HEK293 (cell line): ENCODE measurements around the gene RRBP1.

Source experiments
- EGR2 ChIP-seq: fragments of 450-650 bp; formaldehyde crosslinking; IDR thresholded peaks from 2 replicates; pipeline ENCODE4 v1.5.1; 2016; ENCODE audit warnings: low read depth, missing biosample characterization, missing genetic modification characterization
- GLIS1 ChIP-seq: fragments of 450-650 bp; formaldehyde crosslinking; IDR thresholded peaks from 2 replicates; pipeline ENCODE4 v1.5.1; 2016; ENCODE audit warnings: missing biosample characterization, missing genetic modification characterization
- KLF1 ChIP-seq: fragments of 450-650 bp; formaldehyde crosslinking; IDR thresholded peaks from 2 replicates; pipeline ENCODE4 v1.5.1; 2016; ENCODE audit warnings: missing biosample characterization, missing genetic modification characterization
- KLF7 ChIP-seq: fragments of 450-650 bp; formaldehyde crosslinking; IDR thresholded peaks from 2 replicates; pipeline ENCODE4 v1.5.1; 2016; ENCODE audit warnings: missing biosample characterization, missing genetic modification characterization, borderline replicate concordance
- KLF8 ChIP-seq: fragments of 450-650 bp; formaldehyde crosslinking; IDR thresholded peaks from 2 replicates; pipeline ENCODE4 v1.5.1; 2016; ENCODE audit warnings: missing biosample characterization, missing genetic modification characterization
- OSR2 ChIP-seq: fragments of 450-650 bp; formaldehyde crosslinking; IDR thresholded peaks from 2 replicates; pipeline ENCODE4 v1.5.1; 2016; ENCODE audit warnings: missing biosample characterization, missing genetic modification characterization
- SP2 ChIP-seq: fragments of 450-650 bp; formaldehyde crosslinking; IDR thresholded peaks from 2 replicates; pipeline ENCODE4 v1.5.1; 2016; ENCODE audit warnings: missing biosample characterization, missing genetic modification characterization
- SP7 ChIP-seq: fragments of 450-650 bp; formaldehyde crosslinking; IDR thresholded peaks from 2 replicates; pipeline ENCODE4 v1.5.1; 2016; ENCODE audit warnings: missing biosample characterization, missing genetic modification characterization
- ZBTB20 ChIP-seq: fragments of 450-650 bp; formaldehyde crosslinking; IDR thresholded peaks from 2 replicates; pipeline ENCODE4 v1.5.1; 2016; ENCODE audit warnings: missing biosample characterization, missing genetic modification characterization
- ZEB2 ChIP-seq: fragments of 450-650 bp; formaldehyde crosslinking; IDR thresholded peaks from 2 replicates; pipeline ENCODE4 v1.5.1; 2016; ENCODE audit warnings: missing biosample characterization, missing genetic modification characterization
- ZFP69B ChIP-seq: fragments of 450-650 bp; formaldehyde crosslinking; IDR thresholded peaks from 2 replicates; pipeline ENCODE4 v1.5.1; 2016; ENCODE audit warnings: missing biosample characterization, missing genetic modification characterization
- ZNF114 ChIP-seq: fragments of 450-650 bp; formaldehyde crosslinking; IDR thresholded peaks from 2 replicates; pipeline ENCODE4 v1.5.0; 2017; ENCODE audit warnings: missing biosample characterization, missing genetic modification characterization
- ZNF223 ChIP-seq: fragments of 450-650 bp; formaldehyde crosslinking; IDR thresholded peaks from 2 replicates; pipeline ENCODE4 v1.5.1; 2016; ENCODE audit warnings: missing biosample characterization, missing genetic modification characterization
- ZNF335 ChIP-seq: fragments of 450-650 bp; formaldehyde crosslinking; conservative IDR thresholded peaks from 2 replicates; pipeline ENCODE4 v1.5.1; 2016; ENCODE audit warnings: missing biosample characterization, missing genetic modification characterization
- ZNF341 ChIP-seq: fragments of 450-650 bp; formaldehyde crosslinking; IDR thresholded peaks from 2 replicates; pipeline ENCODE4; 2016; ENCODE audit warnings: low read depth, missing biosample characterization, missing genetic modification characterization
- ZNF366 ChIP-seq: fragments of 450-650 bp; formaldehyde crosslinking; conservative IDR thresholded peaks from 2 replicates; pipeline ENCODE4 v1.5.1; 2016; ENCODE audit warnings: missing biosample characterization, missing genetic modification characterization
- ZNF600 ChIP-seq: fragments of 450-650 bp; formaldehyde crosslinking; IDR thresholded peaks from 2 replicates; pipeline ENCODE4 v1.5.1; 2016; ENCODE audit warnings: missing biosample characterization, missing genetic modification characterization
- ZNF629 ChIP-seq: fragments of 450-650 bp; formaldehyde crosslinking; IDR thresholded peaks from 2 replicates; pipeline ENCODE4 v1.5.1; 2017; ENCODE audit warnings: missing biosample characterization, missing genetic modification characterization
- TF ChIP-seq, protein P1 (sequence below): fragments of 450-650 bp; formaldehyde crosslinking; IDR thresholded peaks from 2 replicates; pipeline ENCODE4 v1.5.1; 2017; ENCODE audit warnings: missing biosample characterization, missing genetic modification characterization
- TF ChIP-seq, protein P2 (sequence below): fragments of 450-650 bp; formaldehyde crosslinking; conservative IDR thresholded peaks from 2 replicates; pipeline ENCODE4 v1.5.1; 2016; ENCODE audit warnings: low read depth, missing biosample characterization, missing genetic modification characterization
- TF ChIP-seq, protein P3 (sequence below): fragments of 450-650 bp; formaldehyde crosslinking; IDR thresholded peaks from 2 replicates; pipeline ENCODE4 v1.5.1; 2017; ENCODE audit warnings: missing biosample characterization, missing genetic modification characterization
- TF ChIP-seq, protein P4 (sequence below): fragments of 450-650 bp; formaldehyde crosslinking; IDR thresholded peaks from 2 replicates; pipeline ENCODE4 v1.5.1; 2016; ENCODE audit warnings: missing biosample characterization, missing genetic modification characterization
- TF ChIP-seq, protein P5 (sequence below): fragments of 450-650 bp; formaldehyde crosslinking; IDR thresholded peaks from 2 replicates; pipeline ENCODE4 v1.5.1; 2016; ENCODE audit warnings: missing biosample characterization, missing genetic modification characterization
- TF ChIP-seq, protein P6 (sequence below): fragments of 450-650 bp; formaldehyde crosslinking; IDR thresholded peaks from 2 replicates; pipeline ENCODE4 v1.5.1; 2016; ENCODE audit warnings: missing biosample characterization, missing genetic modification characterization

RRBP1 gene

DNA sequence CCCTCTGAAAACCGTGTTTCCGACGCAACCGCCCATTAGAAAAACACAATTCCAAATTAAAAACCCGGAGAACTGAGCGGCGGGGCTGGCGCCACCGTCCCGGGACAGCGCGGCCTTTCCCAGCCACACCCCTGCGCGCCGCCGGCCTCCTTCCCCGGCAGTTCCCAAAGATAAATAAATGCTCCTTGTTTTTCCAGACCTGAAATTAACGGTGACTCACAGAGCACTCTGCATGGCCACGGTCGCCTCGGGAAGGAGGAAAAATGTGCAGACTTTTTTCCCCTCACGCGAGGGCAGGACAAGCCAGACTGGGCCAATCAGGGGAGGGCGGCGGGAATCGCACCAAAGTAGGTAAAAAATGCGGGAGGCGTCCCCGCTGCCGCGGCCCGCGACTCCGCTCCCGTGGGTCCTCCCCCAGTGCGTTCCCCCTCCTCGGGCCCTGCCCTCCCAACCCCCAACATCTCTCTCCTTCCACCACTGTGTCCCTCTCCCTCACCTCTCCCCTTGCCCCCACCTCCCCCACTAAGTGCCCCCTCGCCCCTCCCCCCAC, 113.0 kb downstream of the RRBP1 start (continued):
- TF ChIP-seq SP2 (tag by site-specific recombination) (peak; percentile 57), ZNF114 (tag by site-specific recombination) (no peak), SP7 (tag by site-specific recombination) (peak; percentile 89), EGR2 (no peak), ZEB2 (tag by site-specific recombination) (peak; percentile 40; the same call in 1 of the 2 replicates), KLF7 (tag by site-specific recombination) (peak; percentile 16; the same call in 1 of the 2 replicates), ZNF223 (tag by site-specific recombination) (no peak), ZFP69B (tag by site-specific recombination) (no peak), ZNF600 (tag by site-specific recombination) (peak; percentile 82), OSR2 (tag by site-specific recombination) (peak; percentile 59), KLF8 (peak; percentile 14; the same call in 1 of the 2 replicates), KLF1 (tag by site-specific recombination) (peak; percentile 52), ZNF335 (tag by site-specific recombination) (peak; percentile 55; the same call in 1 of the 2 replicates), ZNF366 (peak; percentile 71), ZNF629 (tag by site-specific recombination) (peak; percentile 24; the same call in 1 of the 2 replicates), ZBTB20 (0 out of 2 replicates have a peak, but pooled peaks have one; percentile 9), GLIS1 (tag by site-specific recombination) (peak; percentile 79), ZNF341 (tag by site-specific recombination) (peak; percentile 67)
- TF ChIP-seq, protein P1, sequence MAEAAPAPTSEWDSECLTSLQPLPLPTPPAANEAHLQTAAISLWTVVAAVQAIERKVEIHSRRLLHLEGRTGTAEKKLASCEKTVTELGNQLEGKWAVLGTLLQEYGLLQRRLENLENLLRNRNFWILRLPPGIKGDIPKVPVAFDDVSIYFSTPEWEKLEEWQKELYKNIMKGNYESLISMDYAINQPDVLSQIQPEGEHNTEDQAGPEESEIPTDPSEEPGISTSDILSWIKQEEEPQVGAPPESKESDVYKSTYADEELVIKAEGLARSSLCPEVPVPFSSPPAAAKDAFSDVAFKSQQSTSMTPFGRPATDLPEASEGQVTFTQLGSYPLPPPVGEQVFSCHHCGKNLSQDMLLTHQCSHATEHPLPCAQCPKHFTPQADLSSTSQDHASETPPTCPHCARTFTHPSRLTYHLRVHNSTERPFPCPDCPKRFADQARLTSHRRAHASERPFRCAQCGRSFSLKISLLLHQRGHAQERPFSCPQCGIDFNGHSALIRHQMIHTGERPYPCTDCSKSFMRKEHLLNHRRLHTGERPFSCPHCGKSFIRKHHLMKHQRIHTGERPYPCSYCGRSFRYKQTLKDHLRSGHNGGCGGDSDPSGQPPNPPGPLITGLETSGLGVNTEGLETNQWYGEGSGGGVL (tag by site-specific recombination): peak; percentile 11
- TF ChIP-seq, protein P2, sequence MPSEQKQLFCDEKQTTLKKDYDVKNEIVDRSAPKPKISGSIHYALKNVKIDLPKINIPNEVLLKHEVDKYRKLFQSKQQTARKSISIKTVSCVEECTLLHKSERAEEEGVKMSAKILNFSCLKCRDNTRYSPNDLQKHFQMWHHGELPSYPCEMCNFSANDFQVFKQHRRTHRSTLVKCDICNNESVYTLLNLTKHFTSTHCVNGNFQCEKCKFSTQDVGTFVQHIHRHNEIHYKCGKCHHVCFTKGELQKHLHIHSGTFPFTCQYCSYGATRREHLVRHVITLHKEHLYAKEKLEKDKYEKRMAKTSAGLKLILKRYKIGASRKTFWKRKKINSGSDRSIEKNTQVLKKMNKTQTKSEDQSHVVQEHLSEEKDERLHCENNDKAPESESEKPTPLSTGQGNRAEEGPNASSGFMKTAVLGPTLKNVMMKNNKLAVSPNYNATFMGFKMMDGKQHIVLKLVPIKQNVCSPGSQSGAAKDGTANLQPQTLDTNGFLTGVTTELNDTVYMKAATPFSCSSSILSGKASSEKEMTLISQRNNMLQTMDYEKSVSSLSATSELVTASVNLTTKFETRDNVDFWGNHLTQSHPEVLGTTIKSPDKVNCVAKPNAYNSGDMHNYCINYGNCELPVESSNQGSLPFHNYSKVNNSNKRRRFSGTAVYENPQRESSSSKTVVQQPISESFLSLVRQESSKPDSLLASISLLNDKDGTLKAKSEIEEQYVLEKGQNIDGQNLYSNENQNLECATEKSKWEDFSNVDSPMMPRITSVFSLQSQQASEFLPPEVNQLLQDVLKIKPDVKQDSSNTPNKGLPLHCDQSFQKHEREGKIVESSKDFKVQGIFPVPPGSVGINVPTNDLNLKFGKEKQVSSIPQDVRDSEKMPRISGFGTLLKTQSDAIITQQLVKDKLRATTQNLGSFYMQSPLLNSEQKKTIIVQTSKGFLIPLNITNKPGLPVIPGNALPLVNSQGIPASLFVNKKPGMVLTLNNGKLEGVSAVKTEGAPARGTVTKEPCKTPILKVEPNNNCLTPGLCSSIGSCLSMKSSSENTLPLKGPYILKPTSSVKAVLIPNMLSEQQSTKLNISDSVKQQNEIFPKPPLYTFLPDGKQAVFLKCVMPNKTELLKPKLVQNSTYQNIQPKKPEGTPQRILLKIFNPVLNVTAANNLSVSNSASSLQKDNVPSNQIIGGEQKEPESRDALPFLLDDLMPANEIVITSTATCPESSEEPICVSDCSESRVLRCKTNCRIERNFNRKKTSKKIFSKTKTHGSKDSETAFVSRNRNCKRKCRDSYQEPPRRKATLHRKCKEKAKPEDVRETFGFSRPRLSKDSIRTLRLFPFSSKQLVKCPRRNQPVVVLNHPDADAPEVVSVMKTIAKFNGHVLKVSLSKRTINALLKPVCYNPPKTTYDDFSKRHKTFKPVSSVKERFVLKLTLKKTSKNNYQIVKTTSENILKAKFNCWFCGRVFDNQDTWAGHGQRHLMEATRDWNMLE (tag by site-specific recombination): no peak
- TF ChIP-seq, protein P3, sequence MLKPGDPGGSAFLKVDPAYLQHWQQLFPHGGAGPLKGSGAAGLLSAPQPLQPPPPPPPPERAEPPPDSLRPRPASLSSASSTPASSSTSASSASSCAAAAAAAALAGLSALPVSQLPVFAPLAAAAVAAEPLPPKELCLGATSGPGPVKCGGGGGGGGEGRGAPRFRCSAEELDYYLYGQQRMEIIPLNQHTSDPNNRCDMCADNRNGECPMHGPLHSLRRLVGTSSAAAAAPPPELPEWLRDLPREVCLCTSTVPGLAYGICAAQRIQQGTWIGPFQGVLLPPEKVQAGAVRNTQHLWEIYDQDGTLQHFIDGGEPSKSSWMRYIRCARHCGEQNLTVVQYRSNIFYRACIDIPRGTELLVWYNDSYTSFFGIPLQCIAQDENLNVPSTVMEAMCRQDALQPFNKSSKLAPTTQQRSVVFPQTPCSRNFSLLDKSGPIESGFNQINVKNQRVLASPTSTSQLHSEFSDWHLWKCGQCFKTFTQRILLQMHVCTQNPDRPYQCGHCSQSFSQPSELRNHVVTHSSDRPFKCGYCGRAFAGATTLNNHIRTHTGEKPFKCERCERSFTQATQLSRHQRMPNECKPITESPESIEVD: peak; percentile 64
- TF ChIP-seq, protein P4, sequence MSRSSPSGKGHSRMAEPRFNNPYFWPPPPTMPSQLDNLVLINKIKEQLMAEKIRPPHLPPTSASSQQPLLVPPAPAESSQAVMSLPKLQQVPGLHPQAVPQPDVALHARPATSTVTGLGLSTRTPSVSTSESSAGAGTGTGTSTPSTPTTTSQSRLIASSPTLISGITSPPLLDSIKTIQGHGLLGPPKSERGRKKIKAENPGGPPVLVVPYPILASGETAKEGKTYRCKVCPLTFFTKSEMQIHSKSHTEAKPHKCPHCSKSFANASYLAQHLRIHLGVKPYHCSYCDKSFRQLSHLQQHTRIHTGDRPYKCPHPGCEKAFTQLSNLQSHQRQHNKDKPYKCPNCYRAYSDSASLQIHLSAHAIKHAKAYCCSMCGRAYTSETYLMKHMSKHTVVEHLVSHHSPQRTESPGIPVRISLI: peak; percentile 65; the same call in 1 of the 2 replicates
- TF ChIP-seq, protein P5, sequence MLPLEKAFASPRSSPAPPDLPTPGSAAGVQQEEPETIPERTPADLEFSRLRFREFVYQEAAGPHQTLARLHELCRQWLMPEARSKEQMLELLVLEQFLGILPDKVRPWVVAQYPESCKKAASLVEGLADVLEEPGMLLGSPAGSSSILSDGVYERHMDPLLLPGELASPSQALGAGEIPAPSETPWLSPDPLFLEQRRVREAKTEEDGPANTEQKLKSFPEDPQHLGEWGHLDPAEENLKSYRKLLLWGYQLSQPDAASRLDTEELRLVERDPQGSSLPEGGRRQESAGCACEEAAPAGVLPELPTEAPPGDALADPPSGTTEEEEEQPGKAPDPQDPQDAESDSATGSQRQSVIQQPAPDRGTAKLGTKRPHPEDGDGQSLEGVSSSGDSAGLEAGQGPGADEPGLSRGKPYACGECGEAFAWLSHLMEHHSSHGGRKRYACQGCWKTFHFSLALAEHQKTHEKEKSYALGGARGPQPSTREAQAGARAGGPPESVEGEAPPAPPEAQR (tag by site-specific recombination): no peak
- TF ChIP-seq, protein P6, sequence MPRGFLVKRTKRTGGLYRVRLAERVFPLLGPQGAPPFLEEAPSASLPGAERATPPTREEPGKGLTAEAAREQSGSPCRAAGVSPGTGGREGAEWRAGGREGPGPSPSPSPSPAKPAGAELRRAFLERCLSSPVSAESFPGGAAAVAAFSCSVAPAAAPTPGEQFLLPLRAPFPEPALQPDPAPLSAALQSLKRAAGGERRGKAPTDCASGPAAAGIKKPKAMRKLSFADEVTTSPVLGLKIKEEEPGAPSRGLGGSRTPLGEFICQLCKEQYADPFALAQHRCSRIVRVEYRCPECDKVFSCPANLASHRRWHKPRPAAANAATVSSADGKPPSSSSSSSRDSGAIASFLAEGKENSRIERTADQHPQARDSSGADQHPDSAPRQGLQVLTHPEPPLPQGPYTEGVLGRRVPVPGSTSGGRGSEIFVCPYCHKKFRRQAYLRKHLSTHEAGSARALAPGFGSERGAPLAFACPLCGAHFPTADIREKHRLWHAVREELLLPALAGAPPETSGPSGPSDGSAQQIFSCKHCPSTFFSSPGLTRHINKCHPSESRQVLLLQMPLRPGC (tag by site-specific recombination): peak; percentile 25; the same call in 1 of the 2 replicates
